Fibroblast of mammary gland (primary cell): Measurements from ENCODE around the gene PLEKHA7.

Experiments used
- DNase-seq: peaks from one replicate; pipeline ENCODE4 v3.0.0-alpha.2; 2010; ENCODE audit warnings: low read depth
- H3K4me3 ChIP-seq: 2 replicates; pipeline ENCODE4 v1.5.1; 2011; ENCODE audit warnings: low read depth, mild to moderate bottlenecking, low read length, moderate library complexity; ENCODE audit not compliant: control insufficient read depth
- TF ChIP-seq, protein P1 (sequence below): conservative IDR thresholded peaks from 2 replicates; pipeline ENCODE4 v1.5.1; 2011; ENCODE audit warnings: low read depth, low read length, inconsistent platforms; ENCODE audit not compliant: control insufficient read depth, insufficient read depth

Gene PLEKHA7

DNA sequence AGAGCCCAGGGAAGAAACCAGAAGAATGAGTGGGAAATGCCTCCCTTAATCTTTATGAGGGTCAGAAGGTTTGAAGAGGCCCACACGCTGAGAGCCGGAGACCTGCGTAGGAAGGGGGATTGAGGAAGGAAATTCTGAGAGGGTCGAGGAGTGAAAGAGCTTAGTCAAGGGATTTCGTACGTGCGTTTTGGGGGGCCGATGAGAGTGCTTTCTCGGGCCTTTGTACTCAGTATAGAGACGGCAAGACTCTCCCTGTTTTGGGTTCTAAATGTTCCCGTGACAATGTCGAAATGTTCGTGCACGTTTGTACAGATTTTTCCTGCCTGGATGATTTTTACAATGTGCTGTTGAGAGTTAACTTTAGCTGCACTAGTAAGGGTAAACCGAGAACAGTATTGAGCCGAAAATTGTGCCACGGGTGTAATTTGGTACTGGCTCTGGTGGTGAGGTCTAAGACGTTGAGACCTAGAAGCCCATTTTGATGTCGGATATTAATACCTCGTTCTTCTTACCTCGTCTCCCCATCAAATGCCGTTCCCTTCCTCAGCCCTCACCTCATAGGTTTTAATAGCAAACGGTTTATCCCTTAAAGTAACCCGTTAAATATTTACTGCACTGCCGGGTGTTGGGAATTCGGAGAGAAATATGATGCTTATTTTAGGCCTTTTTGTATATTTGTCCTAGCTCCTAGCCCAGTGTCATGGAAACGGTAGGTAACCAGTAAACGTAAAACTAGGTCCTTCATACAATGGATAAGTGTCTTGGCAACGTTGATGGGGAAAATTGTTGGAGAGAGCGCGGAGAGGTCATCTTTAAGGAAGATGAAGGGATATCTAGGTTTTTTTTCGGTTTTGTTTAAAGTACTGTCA, 275.0 kb downstream of the PLEKHA7 start:
- no peak for DNase-seq
- peak overlapping the region; percentile 97 for H3K4me3 ChIP-seq
- TF ChIP-seq, protein P1, sequence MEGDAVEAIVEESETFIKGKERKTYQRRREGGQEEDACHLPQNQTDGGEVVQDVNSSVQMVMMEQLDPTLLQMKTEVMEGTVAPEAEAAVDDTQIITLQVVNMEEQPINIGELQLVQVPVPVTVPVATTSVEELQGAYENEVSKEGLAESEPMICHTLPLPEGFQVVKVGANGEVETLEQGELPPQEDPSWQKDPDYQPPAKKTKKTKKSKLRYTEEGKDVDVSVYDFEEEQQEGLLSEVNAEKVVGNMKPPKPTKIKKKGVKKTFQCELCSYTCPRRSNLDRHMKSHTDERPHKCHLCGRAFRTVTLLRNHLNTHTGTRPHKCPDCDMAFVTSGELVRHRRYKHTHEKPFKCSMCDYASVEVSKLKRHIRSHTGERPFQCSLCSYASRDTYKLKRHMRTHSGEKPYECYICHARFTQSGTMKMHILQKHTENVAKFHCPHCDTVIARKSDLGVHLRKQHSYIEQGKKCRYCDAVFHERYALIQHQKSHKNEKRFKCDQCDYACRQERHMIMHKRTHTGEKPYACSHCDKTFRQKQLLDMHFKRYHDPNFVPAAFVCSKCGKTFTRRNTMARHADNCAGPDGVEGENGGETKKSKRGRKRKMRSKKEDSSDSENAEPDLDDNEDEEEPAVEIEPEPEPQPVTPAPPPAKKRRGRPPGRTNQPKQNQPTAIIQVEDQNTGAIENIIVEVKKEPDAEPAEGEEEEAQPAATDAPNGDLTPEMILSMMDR: no peak

DNA sequence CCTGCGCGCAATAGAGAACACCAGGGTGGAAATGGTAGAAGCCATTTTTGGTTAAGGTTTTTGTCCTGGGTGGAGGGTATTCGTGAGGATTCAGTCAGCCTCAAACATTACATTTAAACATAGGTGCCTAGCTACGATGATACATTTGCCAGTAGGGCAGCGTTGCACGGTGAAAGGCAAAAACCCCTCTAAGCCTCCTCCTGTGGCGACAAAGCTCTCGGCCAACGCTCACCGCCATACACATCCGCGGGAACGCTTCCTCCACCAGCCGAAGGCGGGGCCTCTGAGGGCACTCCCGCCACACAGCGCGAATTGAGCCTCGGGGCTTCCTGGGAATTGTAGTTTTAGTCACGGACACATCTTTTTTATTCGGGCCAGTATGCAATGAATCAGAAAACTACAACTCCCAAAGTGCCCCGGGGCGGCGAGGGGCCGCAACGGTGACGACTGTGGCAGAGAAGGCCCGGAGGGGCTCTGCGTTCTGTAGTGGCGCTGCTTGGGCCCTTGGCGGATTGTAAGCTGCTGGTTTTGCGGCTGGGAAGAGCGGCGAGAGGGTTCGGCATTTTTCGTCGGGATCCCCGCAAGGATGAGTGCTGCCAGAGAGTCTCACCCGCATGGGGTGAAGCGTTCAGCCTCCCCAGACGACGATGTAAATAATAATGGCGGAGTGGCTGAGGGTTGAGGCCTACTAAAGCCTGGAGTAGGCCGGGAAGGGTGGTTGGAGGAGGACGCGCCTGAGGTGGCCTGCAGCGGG, 275.8 kb downstream of the PLEKHA7 start, which contains the start of gene C11orf58:
C11orf58 (plus strand) TSS at position 455 of the 754 bp plus-strand sequence; CDS start at position 587, 132 bp downstream.
- H3K4me3 ChIP-seq: peak within 1 kb of the TSS; percentile 97
- peak; percentile 95 for DNase-seq
- TF ChIP-seq, protein P1: no peak

DNA sequence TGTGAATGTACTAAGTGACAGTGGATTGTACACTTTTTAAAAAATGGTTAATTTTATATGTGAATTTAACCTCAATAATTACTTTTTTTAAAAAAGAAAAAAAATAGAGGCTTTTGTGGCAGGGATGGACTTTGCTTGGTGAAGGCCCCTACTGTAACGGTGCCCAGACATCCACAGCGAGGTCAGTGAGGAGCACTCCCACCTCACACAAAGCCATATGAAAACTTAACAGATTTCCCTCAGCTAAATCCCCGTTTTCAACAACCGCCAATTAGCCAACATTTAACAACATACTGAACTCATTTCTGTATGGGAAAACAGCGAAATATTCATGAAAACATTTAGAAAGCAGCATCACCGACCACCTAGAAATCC, 276.4 kb downstream of the PLEKHA7 start:
- DNase-seq: no peak
- peak overlapping the region; percentile 97 for H3K4me3 ChIP-seq
- TF ChIP-seq, protein P1: no peak
